NCI-H1436 (cell line): ENCODE data around the gene PPP1R2.

Experiments used
- DNase-seq: peaks from one replicate; lab custom pipeline; 2025; lab: John Stamatoyannopoulos, UW

PPP1R2 gene

GRCh38 chr3:195565716-195566115 lies 22.6 kb upstream of the PPP1R2 start:
- DNase-seq = no peak

GRCh38 chr3:195563317-195563716 lies 20.2 kb upstream of the PPP1R2 start:
- no peak for DNase-seq

GRCh38 chr3:195559723-195560409 lies 16.7 kb upstream of the PPP1R2 start:
- DNase-seq = no peak

- DNase-seq = peak; percentile 77
Measured at GRCh38 chr3:195558602-195559001, 15.5 kb upstream of the PPP1R2 start.

DNA sequence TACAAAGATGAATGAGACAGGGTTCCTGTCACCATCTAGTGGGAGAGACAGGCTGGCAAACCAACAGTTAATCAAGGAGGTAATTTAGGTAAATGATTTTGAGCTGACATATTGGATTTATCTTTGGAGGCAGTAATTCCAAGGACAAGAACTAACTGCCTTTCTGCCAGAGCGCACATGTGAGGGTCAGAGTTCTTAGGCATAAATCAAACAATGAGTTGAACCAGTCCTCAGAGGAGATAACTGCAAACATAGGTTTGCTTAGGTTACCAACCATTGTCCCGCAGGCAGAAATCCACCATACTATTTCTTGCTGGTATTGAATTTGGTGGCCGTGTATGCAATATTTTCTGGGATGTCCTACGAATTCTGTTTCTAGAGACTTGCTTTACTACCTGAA lies 14.2 kb upstream of the PPP1R2 start:
- no peak for DNase-seq

- DNase-seq = no peak
Measured at GRCh38 chr3:195556390-195556789, 13.3 kb upstream of the PPP1R2 start.

DNA sequence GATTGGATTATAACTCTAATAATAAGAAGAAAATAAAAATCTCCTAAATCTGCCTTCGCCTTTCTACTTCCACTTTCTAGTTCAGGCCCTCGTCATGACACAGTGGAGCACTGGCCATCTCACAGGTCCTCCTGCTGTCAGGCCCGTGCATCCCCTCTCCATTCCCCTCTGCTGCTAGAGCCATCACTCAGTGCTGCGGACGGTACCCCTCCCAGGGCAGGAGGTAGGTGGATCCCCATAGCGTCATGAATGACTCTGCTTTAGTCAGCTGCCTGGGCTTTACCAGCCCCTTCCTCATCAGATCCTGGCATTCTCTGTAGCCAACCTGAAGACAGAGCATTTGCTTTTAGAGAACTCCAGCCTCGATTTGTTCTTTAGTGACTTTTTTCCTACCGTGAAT lies 12.0 kb upstream of the PPP1R2 start:
- no peak for DNase-seq

GRCh38 chr3:195554458-195554857 lies 11.3 kb upstream of the PPP1R2 start:
- DNase-seq = no peak

DNA sequence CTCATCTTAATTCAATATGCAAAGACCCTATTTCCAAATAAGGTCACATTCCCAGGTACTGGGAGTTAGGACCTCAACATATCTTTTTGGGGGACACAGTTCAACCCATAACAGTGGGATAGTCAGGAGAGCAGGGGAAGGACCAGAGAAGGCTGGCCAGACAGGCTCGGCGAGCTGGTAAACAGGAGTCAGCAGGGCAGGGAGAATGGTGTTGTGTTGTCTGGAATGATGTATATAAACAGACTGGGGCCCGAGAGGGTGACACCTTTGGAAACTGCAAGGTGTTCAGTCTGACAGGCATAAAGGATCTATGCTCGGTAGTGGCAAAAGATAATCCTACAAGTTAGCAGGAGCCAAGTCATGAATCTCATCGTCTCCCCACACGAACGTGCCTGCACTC lies 10.1 kb upstream of the PPP1R2 start:
- no peak for DNase-seq

- no peak for DNase-seq
Measured at GRCh38 chr3:195551381-195551978, 8.4 kb upstream of the PPP1R2 start.

- DNase-seq = no peak
Measured at GRCh38 chr3:195550723-195551122, 7.6 kb upstream of the PPP1R2 start.

- no peak for DNase-seq
Measured at GRCh38 chr3:195549931-195550519, 6.9 kb upstream of the PPP1R2 start.

- no peak for DNase-seq
Measured at GRCh38 chr3:195548987-195549386, 5.9 kb upstream of the PPP1R2 start.

- no peak for DNase-seq
Measured at GRCh38 chr3:195548501-195548900, 5.4 kb upstream of the PPP1R2 start.

DNA sequence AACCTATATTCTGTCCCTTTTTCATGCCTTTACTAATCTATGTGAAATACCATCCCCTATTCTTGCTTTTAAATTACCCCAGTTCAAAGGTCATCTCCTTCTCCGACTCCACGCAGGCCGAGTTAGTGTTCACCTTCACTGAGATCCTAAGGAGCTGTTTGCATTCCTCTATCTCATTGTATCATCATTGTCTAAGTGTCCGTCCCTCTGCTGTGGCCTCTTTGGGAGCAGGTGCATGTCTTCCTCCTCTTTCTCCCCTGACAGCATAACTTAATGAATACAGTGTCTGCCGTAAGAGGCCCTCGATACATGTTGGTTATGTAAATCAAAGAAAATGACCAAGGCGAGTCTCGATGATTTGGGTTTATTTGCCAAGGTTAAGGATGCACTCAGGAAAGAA lies 4.9 kb upstream of the PPP1R2 start:
- DNase-seq = no peak

GRCh38 chr3:195546130-195546560 lies 3.0 kb upstream of the PPP1R2 start:
- DNase-seq = no peak

DNA sequence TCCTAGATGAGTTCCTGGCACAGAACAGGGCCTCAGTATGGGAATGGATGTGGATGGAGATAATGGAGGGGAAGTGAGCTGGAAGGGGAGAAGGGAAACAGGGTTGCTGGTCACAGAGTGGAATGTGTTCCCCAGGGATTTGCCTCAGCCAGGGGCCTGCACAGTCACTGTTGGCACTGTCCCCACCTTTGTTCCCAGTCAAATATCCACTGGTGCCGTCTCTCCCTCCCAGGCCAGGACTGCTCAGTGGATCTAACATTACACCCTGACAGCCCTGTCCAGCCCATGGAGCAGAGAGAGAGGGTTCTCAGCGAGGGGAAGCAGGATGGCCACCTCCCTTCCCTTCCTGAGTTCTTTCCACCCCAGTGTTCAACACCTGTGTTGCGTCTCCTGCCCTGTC lies 1.5 kb upstream of the PPP1R2 start:
- no peak for DNase-seq

DNA sequence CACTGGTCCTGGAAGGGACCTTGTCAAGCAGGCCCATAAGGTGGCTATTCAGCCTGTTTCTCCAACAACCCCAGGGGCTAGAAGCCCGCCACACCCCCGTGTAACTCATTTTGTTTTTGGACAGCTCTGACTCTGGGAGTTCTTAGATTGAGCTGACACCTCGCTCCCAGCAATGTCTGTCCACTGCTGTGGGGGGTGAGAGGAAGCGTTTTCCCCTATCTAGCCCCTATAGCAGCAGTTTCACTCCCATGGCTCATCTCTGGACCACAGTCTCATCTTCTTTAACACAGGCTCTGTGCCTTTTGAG lies 1.1 kb upstream of the PPP1R2 start:
- DNase-seq = no peak

DNA sequence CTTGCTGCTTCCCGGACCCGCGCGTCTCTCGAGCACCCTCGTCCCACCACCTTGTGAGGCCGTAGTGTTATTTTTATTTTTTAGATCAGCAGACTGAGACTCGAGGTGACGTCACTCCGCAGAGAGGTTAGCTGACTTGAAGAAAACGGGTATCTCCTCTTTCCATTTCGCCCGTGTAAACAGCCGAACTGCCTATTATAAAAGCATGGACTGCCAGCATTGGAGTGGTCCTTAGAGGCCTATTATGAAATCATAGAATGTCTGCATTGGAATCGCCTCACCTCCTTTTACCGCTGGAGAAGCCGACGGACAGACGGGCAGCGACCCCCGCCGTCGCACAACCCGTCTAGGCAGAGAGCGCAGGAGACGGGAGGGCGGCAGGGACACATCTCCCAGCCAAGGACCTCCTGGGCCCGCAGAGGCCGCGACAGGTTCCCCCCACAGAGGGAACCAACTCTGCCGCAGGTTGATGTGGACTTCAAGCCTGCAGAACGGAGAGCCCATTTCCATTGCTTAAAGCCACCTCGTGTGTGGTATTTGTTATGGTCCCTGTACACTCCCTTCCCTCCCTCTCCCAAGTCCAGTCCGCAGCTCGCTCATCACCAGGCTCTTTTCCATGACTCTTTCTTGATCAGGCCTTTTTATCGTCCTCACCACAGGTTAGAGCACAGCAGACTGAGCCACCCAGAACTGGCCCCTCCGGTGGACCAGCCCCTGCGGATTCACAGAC lies 540 bp upstream of the PPP1R2 start:
- no peak for DNase-seq

DNA sequence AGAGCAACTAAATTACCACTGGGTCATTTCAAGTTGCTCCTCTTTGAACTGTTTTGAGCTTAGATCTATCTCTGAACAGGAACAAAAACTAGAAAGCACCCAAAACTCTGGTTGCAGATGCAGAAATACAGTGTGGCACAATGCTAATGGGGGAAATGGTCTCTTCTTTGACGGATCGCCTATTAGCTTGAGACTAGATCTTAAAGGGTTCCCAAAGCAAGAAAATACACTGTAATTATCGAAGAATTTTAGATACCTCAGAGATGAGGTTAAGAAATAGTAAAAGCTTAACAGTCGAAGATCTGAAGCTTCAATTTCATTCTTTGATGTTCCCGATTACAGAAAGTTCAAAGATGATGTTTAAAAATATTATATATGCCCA lies 818 bp downstream of the PPP1R2 start:
- DNase-seq = no peak

DNA sequence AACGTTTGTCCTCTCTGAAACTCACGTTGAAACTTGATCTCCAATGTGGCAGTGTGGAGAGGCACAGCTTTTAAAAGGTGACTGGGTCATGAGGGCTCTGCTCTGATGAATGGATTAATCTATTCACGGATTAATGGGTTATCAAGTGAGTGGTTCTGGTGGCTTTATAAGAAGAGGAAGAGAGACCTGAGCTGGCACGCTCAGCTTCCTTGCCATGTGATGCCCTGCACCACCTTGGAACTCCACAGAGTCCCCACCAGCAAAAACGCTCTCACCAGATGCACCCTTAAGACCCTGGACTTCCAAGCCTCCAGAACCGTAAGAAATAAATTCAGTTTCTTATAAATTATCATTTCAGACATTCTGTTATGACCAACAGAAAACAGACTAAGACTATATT lies 2.6 kb downstream of the PPP1R2 start:
- DNase-seq = no peak

- no peak for DNase-seq
Measured at GRCh38 chr3:195540027-195540426, 3.1 kb downstream of the PPP1R2 start.

DNA sequence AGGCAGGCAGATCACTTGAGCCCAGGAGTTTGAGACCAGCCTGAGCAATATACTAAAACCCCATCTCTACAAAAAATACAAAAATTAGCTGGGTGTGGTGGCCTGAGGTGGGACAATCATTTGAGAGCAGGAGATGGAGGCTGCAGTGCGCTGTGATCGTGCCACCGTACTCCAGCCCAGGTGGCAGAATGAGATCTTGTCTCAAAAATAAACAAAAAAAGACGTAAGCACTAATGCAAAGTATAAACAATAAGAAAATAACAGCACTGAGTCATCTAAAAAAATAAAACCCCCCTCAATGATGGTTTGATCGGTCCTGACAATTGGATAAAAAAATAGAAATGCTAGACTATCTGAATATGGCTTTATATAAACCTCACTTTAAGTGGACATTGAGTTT lies 3.6 kb downstream of the PPP1R2 start:
- DNase-seq = no peak
